HCT116 (cell line): ENCODE data around the gene PXYLP1. TPM values are rescaled to one million over a fixed set of nuclear protein-coding genes. Genes with fewer than 3 reads are reported as not detected.

Experiments used
- ATAC-seq: fragments of 200-7000 bp; cut with Tn5 transposase; 2 replicates; pipeline ENCODE4 v1.9.1; 2020; ENCODE audit warnings: mild to moderate bottlenecking, moderate library complexity
- BruUV-seq: library from RNA; stranded (reverse); fragments of 400-500 nt; replicated peaks from 2 replicates; lab custom pipeline; 2021; lab: Mats Ljungman, UMichigan
- CTCF ChIA-PET: fragments of 300-600 bp; sonication (Branson Sonifier 250); formaldehyde crosslinking; loops from one replicate; lab custom pipeline; 2021; ENCODE audit warnings: antibody characterized with exemption; lab: Charles Lee
- POLR2A ChIA-PET: fragments of 300-600, 350-600 bp; sonication (Branson Sonifier 250); formaldehyde crosslinking; loops from one replicate; lab custom pipeline; 2021; ENCODE audit warnings: antibody characterized with exemption; lab: Charles Lee
- RAD21 ChIA-PET, 2 experiments: fragments of 300-600 bp; sonication (Branson Sonifier 250); formaldehyde crosslinking; loops; one replicate each; lab custom pipeline; 2023; ENCODE audit warnings: low total read pairs in 2 of 2; ENCODE audit not compliant: uncharacterized antibody in 2 of 2, unreplicated experiment in 2 of 2, low non-redundant PET in 1 of 2; lab: Charles Lee
- DNase-seq: peaks from one replicate; pipeline ENCODE4 v3.0.0-alpha.2; 2010; ENCODE audit warnings: low read depth, low spot score
- H2AFZ ChIP-seq: fragments of 200-600 bp; shearing (Covaris generic), sonication (generic); 2 replicates; pipeline ENCODE4 v1.6.1; 2017; ENCODE audit warnings: low read depth, mixed run types, mixed read lengths, antibody characterized with exemption, low read length; ENCODE audit not compliant: poor library complexity, severe bottlenecking
- H3K27ac ChIP-seq: 2 replicates; pipeline ENCODE4 v1.5.1; 2012; ENCODE audit warnings: low read depth, low read length
- H3K27me3 ChIP-seq: fragments of 200-600 bp; sonication (generic); 2 replicates; pipeline ENCODE4 v1.6.1; 2016; ENCODE audit warnings: mixed run types, low read length, mixed read lengths; ENCODE audit not compliant: insufficient read depth
- H3K36me3 ChIP-seq, 2 experiments: fragments of 200-500 bp in 1 of 2; fragments of 200-600 bp in 1 of 2; sonication (Bioruptor generic) in 1 of 2; sonication (generic) in 1 of 2; 2 replicates each; pipeline versions ENCODE4 v1.5.1 to v1.6.1; 2014 to 2016; ENCODE audit warnings: low read length in 2 of 2, inconsistent platforms in 1 of 2, mixed read lengths in 1 of 2, mixed run types in 1 of 2; ENCODE audit not compliant: insufficient read depth in 2 of 2, control insufficient read depth in 1 of 2
- H3K4me1 ChIP-seq, 2 experiments: fragments of 200-600 bp in 1 of 2; sonication (generic) in 1 of 2; 2 replicates each; pipeline versions ENCODE4 v1.5.1 to v1.6.1; 2012 to 2017; ENCODE audit warnings: low read length in 2 of 2, inconsistent platforms in 1 of 2, mild to moderate bottlenecking in 1 of 2, mixed read lengths in 1 of 2, mixed run types in 1 of 2, moderate library complexity in 1 of 2; ENCODE audit not compliant: insufficient read depth in 2 of 2, control insufficient read depth in 1 of 2
- H3K4me2 ChIP-seq: fragments of 200-600 bp; sonication (generic); 2 replicates; pipeline ENCODE4 v1.6.1; 2017; ENCODE audit warnings: mixed run types, low read length, mixed read lengths
- H3K4me3 ChIP-seq, 2 experiments: fragments of 200-600 bp in 1 of 2; sonication (generic) in 1 of 2; replicated peaks in 1 of 2; 2 replicates each; pipeline ENCODE4 v1.5.1; 2011 to 2016; ENCODE audit warnings: low read length in 2 of 2, control low read depth in 1 of 2, low read depth in 1 of 2, mild to moderate bottlenecking in 1 of 2, mixed read lengths in 1 of 2, mixed run types in 1 of 2
- H3K79me2 ChIP-seq: fragments of 200-600 bp; sonication (generic); 2 replicates; pipeline ENCODE4 v1.6.1; 2017; ENCODE audit warnings: mild to moderate bottlenecking, mixed run types, low read length, moderate library complexity, mixed read lengths; ENCODE audit not compliant: insufficient read depth
- H3K9ac ChIP-seq: fragments of 200-600 bp; sonication (generic); 2 replicates; pipeline ENCODE4 v1.6.1; 2016; ENCODE audit warnings: low read length, mixed read lengths
- H3K9me2 ChIP-seq: fragments of 200-600 bp; sonication (generic), shearing (Covaris generic); 2 replicates; pipeline ENCODE4 v1.6.1; 2017; ENCODE audit warnings: mixed run types, mild to moderate bottlenecking, moderate library complexity; ENCODE audit not compliant: insufficient read depth
- H3K9me3 ChIP-seq, 2 experiments: fragments of 200-500 bp in 1 of 2; fragments of 200-600 bp in 1 of 2; sonication (Bioruptor generic) in 1 of 2; sonication (generic) in 1 of 2; 2 replicates each; pipeline ENCODE4 v1.6.1; 2014 to 2017; ENCODE audit warnings: low read length in 2 of 2, mixed read lengths in 2 of 2, inconsistent platforms in 1 of 2, low read depth in 1 of 2, mild to moderate bottlenecking in 1 of 2, mixed run types in 1 of 2, moderate library complexity in 1 of 2; ENCODE audit not compliant: control insufficient read depth in 1 of 2, insufficient read depth in 1 of 2
- H4K20me1 ChIP-seq: fragments of 200-600 bp; sonication (generic), shearing (Covaris generic); 2 replicates; pipeline ENCODE4 v1.6.1; 2017; ENCODE audit warnings: mixed run types, mild to moderate bottlenecking, moderate library complexity; ENCODE audit not compliant: insufficient read depth
- CBX3 ChIP-seq: IDR thresholded peaks from 2 replicates; pipeline ENCODE4 v1.6.1; 2012; ENCODE audit warnings: low read depth
- EZH2 ChIP-seq: fragments of 200-600 bp; sonication (generic); IDR thresholded peaks from 2 replicates; pipeline ENCODE4 v1.6.1; 2017; ENCODE audit warnings: antibody characterized with exemption, mixed run types
- EZH2phosphoT487 ChIP-seq: fragments of 200-600 bp; IDR thresholded peaks from 2 replicates; pipeline ENCODE4 v1.6.1; 2018; ENCODE audit warnings: antibody characterized with exemption, borderline replicate concordance
- JUND ChIP-seq: IDR thresholded peaks from 2 replicates; pipeline ENCODE4 v1.6.1; 2012
- MAX ChIP-seq: IDR thresholded peaks from 2 replicates; pipeline ENCODE4 v1.6.1; 2012
- RAD21 ChIP-seq: IDR thresholded peaks from 2 replicates; pipeline ENCODE4 v1.6.1; 2012; ENCODE audit warnings: low read depth, mild to moderate bottlenecking
- REST ChIP-seq: IDR thresholded peaks from 2 replicates; pipeline ENCODE4 v1.6.1; 2012; ENCODE audit warnings: low read depth
- TCF7L2 ChIP-seq: IDR thresholded peaks from 2 replicates; pipeline ENCODE4 v1.7.0; 2011; ENCODE audit warnings: borderline replicate concordance, inconsistent platforms; ENCODE audit not compliant: insufficient read depth, insufficient read length; ENCODE audit errors: extremely low read depth
- ZFX ChIP-seq: fragments of 450-650 bp; IDR thresholded peaks from 2 replicates; pipeline ENCODE4 v1.6.1; 2017
- intact Hi-C: fragments of 100-400 bp; cut with micrococcal nuclease; formaldehyde crosslinking; loops from 2 replicates; pipeline ENCODE4 v1.10.0; 2022
- total RNA-seq: library from RNA; stranded (reverse); gene quantifications from one replicate; pipeline ENCODE4 v1.2.1, GENCODE V29; 2021; ENCODE audit not compliant: unreplicated experiment

Gene PXYLP1
- total RNA-seq, 1 experiment from 2014 or later: 15.3 TPM

- H3K9ac ChIP-seq: no peak overlapping the region
- ChIA-PET POLR2A (no interaction called here), RAD21 (no interaction called here), CTCF (interaction anchor here (0.6 to 1.7 kb wide), 2 partner anchors 9 to 12 kb away, joined by 3 to 7 read pairs; no protein-coding TSS in a partner anchor)
- H4K20me1 ChIP-seq: no peaks in the 10 kb centered on the region
- H3K36me3 ChIP-seq: no peaks in the 10 kb centered on the region
- no peak overlapping the region for H3K27ac ChIP-seq
- TF ChIP-seq CBX3: no peak
- no peak for TF ChIP-seq EZH2
- TF ChIP-seq ZFX: no peak
- no peak for TF ChIP-seq EZH2phosphoT487
- no peak for TF ChIP-seq REST
- TF ChIP-seq MAX: no peak
- TF ChIP-seq RAD21: no peak
- TF ChIP-seq JUND: no peak
- no peak for TF ChIP-seq TCF7L2
- no peak for DNase-seq
- H3K9me3 ChIP-seq: no peaks in the 10 kb centered on the region
- no peak overlapping the region for H2AFZ ChIP-seq
- BruUV-seq: no TSS peak
- H3K9me2 ChIP-seq: no peaks in the 10 kb centered on the region
- H3K27me3 ChIP-seq: no peaks in the 10 kb centered on the region
- ATAC-seq: no peak
- H3K79me2 ChIP-seq: no peaks in the 10 kb centered on the region
- H3K4me2 ChIP-seq: no peak overlapping the region
- peaks cover 6 to 16% of the 10 kb centered on the region in 2 experiments; a peak in 3 of 4 replicates for H3K4me1 ChIP-seq
- intact Hi-C loops: no loop called here
- no peak overlapping the region for H3K4me3 ChIP-seq
Observed at GRCh38 chr3:141323936-141324704, 92.5 kb downstream of the PXYLP1 start.
